ENCODE results near the gene NT5DC4.

Gene NT5DC4

GRCh38 chr2:112721819-112722522, 1.2 kb downstream of the NT5DC4 start:
- H3K27me3 ChIP-seq (ENCODE audit: insufficient read depth, low read length) = peaks cover 2% of the 10 kb centered on the region
- H3K9me3 ChIP-seq (ENCODE audit: low read length) = no peaks in the 10 kb centered on the region
- H3K4me1 ChIP-seq (ENCODE audit: insufficient read depth, low read length) = no peaks in the 10 kb centered on the region
- no peak overlapping the region for H3K4me3 ChIP-seq (ENCODE audit: low read length)
- H2AFZ ChIP-seq (ENCODE audit: low read depth, low read length) = no peak overlapping the region
- no peaks in the 10 kb centered on the region for H3K36me3 ChIP-seq (ENCODE audit: insufficient read depth, low read length)

GRCh38 chr2:112722816-112723546, 2.2 kb downstream of the NT5DC4 start:
- H3K36me3 ChIP-seq (ENCODE audit: insufficient read depth, low read length) = no peaks in the 10 kb centered on the region
- H3K4me3 ChIP-seq (ENCODE audit: low read length) = no peak overlapping the region
- no peaks in the 10 kb centered on the region for H3K4me1 ChIP-seq (ENCODE audit: insufficient read depth, low read length)
- H2AFZ ChIP-seq (ENCODE audit: low read depth, low read length) = no peak overlapping the region
- H3K9me3 ChIP-seq (ENCODE audit: low read length) = no peaks in the 10 kb centered on the region
- H3K27me3 ChIP-seq (ENCODE audit: insufficient read depth, low read length) = peaks cover 2% of the 10 kb centered on the region

GRCh38 chr2:112723547-112723940, 2.7 kb downstream of the NT5DC4 start:
- Histone ChIP-seq H3K27me3 (ENCODE audit: insufficient read depth, low read length) (peaks cover 2% of the 10 kb centered on the region), H3K4me1 (ENCODE audit: insufficient read depth, low read length) (no peaks in the 10 kb centered on the region), H3K36me3 (ENCODE audit: insufficient read depth, low read length) (no peaks in the 10 kb centered on the region), H3K4me3 (ENCODE audit: low read length) (no peak overlapping the region), H2AFZ (ENCODE audit: low read depth, low read length) (no peak overlapping the region), H3K9me3 (ENCODE audit: low read length) (no peaks in the 10 kb centered on the region)

GRCh38 chr2:112723995-112724394, 3.2 kb downstream of the NT5DC4 start:
- Histone ChIP-seq H3K36me3 (ENCODE audit: insufficient read depth, low read length) (no peaks in the 10 kb centered on the region), H3K27me3 (ENCODE audit: insufficient read depth, low read length) (peaks cover 2% of the 10 kb centered on the region), H2AFZ (ENCODE audit: low read depth, low read length) (no peak overlapping the region), H3K4me1 (ENCODE audit: insufficient read depth, low read length) (no peaks in the 10 kb centered on the region), H3K9me3 (ENCODE audit: low read length) (no peaks in the 10 kb centered on the region), H3K4me3 (ENCODE audit: low read length) (no peak overlapping the region)

GRCh38 chr2:112724591-112725525, 4.0 kb downstream of the NT5DC4 start:
- Histone ChIP-seq H3K4me3 (ENCODE audit: low read length) (no peak overlapping the region), H3K27me3 (ENCODE audit: insufficient read depth, low read length) (peaks cover 2% of the 10 kb centered on the region), H3K36me3 (ENCODE audit: insufficient read depth, low read length) (no peaks in the 10 kb centered on the region), H3K9me3 (ENCODE audit: low read length) (no peaks in the 10 kb centered on the region), H2AFZ (ENCODE audit: low read depth, low read length) (no peak overlapping the region), H3K4me1 (ENCODE audit: insufficient read depth, low read length) (no peaks in the 10 kb centered on the region)

GRCh38 chr2:112725545-112726457, 5.0 kb downstream of the NT5DC4 start:
- no peaks in the 10 kb centered on the region for H3K36me3 ChIP-seq (ENCODE audit: insufficient read depth, low read length)
- peaks cover 2% of the 10 kb centered on the region for H3K27me3 ChIP-seq (ENCODE audit: insufficient read depth, low read length)
- no peak overlapping the region for H2AFZ ChIP-seq (ENCODE audit: low read depth, low read length)
- H3K9me3 ChIP-seq (ENCODE audit: low read length) = no peaks in the 10 kb centered on the region
- H3K4me1 ChIP-seq (ENCODE audit: insufficient read depth, low read length) = no peaks in the 10 kb centered on the region
- no peak overlapping the region for H3K4me3 ChIP-seq (ENCODE audit: low read length)

GRCh38 chr2:112726487-112727190, 5.8 kb downstream of the NT5DC4 start:
- no peaks in the 10 kb centered on the region for H3K36me3 ChIP-seq (ENCODE audit: insufficient read depth, low read length)
- H2AFZ ChIP-seq (ENCODE audit: low read depth, low read length) = peak overlapping the region; percentile 70

GRCh38 chr2:112727276-112728028, 6.6 kb downstream of the NT5DC4 start:
- Histone ChIP-seq H3K27me3 (ENCODE audit: insufficient read depth, low read length) (peaks cover 2% of the 10 kb centered on the region), H2AFZ (ENCODE audit: low read depth, low read length) (no peak overlapping the region), H3K4me3 (ENCODE audit: low read length) (no peak overlapping the region), H3K36me3 (ENCODE audit: insufficient read depth, low read length) (no peaks in the 10 kb centered on the region), H3K4me1 (ENCODE audit: insufficient read depth, low read length) (no peaks in the 10 kb centered on the region), H3K9me3 (ENCODE audit: low read length) (no peaks in the 10 kb centered on the region)

More at GRCh38 chr2:112726487-112727190, 5.8 kb downstream of the NT5DC4 start:
- Histone ChIP-seq H3K27me3 (ENCODE audit: insufficient read depth, low read length) (peaks cover 2% of the 10 kb centered on the region), H3K4me1 (ENCODE audit: insufficient read depth, low read length) (no peaks in the 10 kb centered on the region), H3K4me3 (ENCODE audit: low read length) (no peak overlapping the region), H3K9me3 (ENCODE audit: low read length) (no peaks in the 10 kb centered on the region)

- H2AFZ ChIP-seq (ENCODE audit: low read depth, low read length) = no peak overlapping the region
- H3K4me1 ChIP-seq (ENCODE audit: insufficient read depth, low read length) = no peaks in the 10 kb centered on the region
- H3K36me3 ChIP-seq (ENCODE audit: insufficient read depth, low read length) = no peaks in the 10 kb centered on the region
- H3K9me3 ChIP-seq (ENCODE audit: low read length) = no peaks in the 10 kb centered on the region
- peaks cover 2% of the 10 kb centered on the region for H3K27me3 ChIP-seq (ENCODE audit: insufficient read depth, low read length)
- H3K4me3 ChIP-seq (ENCODE audit: low read length) = no peak overlapping the region
These were observed 7.2 kb downstream of the NT5DC4 start for GRCh38 chr2:112728029-112728362.

GRCh38 chr2:112728378-112729175, 7.8 kb downstream of the NT5DC4 start:
- Histone ChIP-seq H3K27me3 (ENCODE audit: insufficient read depth, low read length) (peaks cover 2% of the 10 kb centered on the region), H3K36me3 (ENCODE audit: insufficient read depth, low read length) (no peaks in the 10 kb centered on the region), H2AFZ (ENCODE audit: low read depth, low read length) (no peak overlapping the region), H3K9me3 (ENCODE audit: low read length) (no peaks in the 10 kb centered on the region), H3K4me3 (ENCODE audit: low read length) (no peak overlapping the region), H3K4me1 (ENCODE audit: insufficient read depth, low read length) (no peaks in the 10 kb centered on the region)

GRCh38 chr2:112730216-112730615, 9.4 kb downstream of the NT5DC4 start:
- Histone ChIP-seq H3K4me1 (ENCODE audit: insufficient read depth, low read length) (no peaks in the 10 kb centered on the region), H3K4me3 (ENCODE audit: low read length) (no peak overlapping the region), H3K27me3 (ENCODE audit: insufficient read depth, low read length) (peaks cover under 1% of the 10 kb centered on the region), H3K36me3 (ENCODE audit: insufficient read depth, low read length) (no peaks in the 10 kb centered on the region), H3K9me3 (ENCODE audit: low read length) (no peaks in the 10 kb centered on the region), H2AFZ (ENCODE audit: low read depth, low read length) (no peak overlapping the region)

Data from neuron (in vitro differentiated cells).